ENCODE measurements around the gene CPNE5.
"Not testable (repeated sequence)": the region's sequence is repeated elsewhere in the genome, so short reads cannot be mapped to it uniquely, and the experiment has no call there.

CPNE5 gene

GRCh38 chr6:36720251-36721141 lies 118.7 kb downstream of the CPNE5 start:
- no peak for DNase-seq

- DNase-seq: no peak
Observed at GRCh38 chr6:36719126-36719525, 120.1 kb downstream of the CPNE5 start.

- no peak for DNase-seq
Observed at GRCh38 chr6:36718560-36718959, 120.7 kb downstream of the CPNE5 start.

GRCh38 chr6:36717871-36718540 lies 121.2 kb downstream of the CPNE5 start:
- no peak for DNase-seq

- no peak for DNase-seq
Observed at GRCh38 chr6:36717231-36717825, 121.9 kb downstream of the CPNE5 start.

GRCh38 chr6:36716476-36717093 lies 122.7 kb downstream of the CPNE5 start:
- no peak for DNase-seq

GRCh38 chr6:36715469-36715868 lies 123.8 kb downstream of the CPNE5 start:
- no peak for DNase-seq

- no peak for DNase-seq
Observed at GRCh38 chr6:36714511-36714910, 124.7 kb downstream of the CPNE5 start.

GRCh38 chr6:36713846-36714245 lies 125.4 kb downstream of the CPNE5 start:
- no peak for DNase-seq

GRCh38 chr6:36712816-36713215 lies 126.4 kb downstream of the CPNE5 start:
- DNase-seq: no peak

GRCh38 chr6:36706339-36706738 lies 132.9 kb downstream of the CPNE5 start:
- no peak for DNase-seq

GRCh38 chr6:36704961-36705577 lies 134.2 kb downstream of the CPNE5 start:
- DNase-seq: not testable (repeated sequence)

GRCh38 chr6:36703982-36704381 lies 135.3 kb downstream of the CPNE5 start:
- no peak for DNase-seq

GRCh38 chr6:36703081-36703606 lies 136.1 kb downstream of the CPNE5 start:
- no peak for DNase-seq

- DNase-seq: no peak
Observed at GRCh38 chr6:36702656-36703055, 136.6 kb downstream of the CPNE5 start.

- DNase-seq: no peak
Observed at GRCh38 chr6:36701401-36701991, 137.7 kb downstream of the CPNE5 start.

- no peak for DNase-seq
Observed at GRCh38 chr6:36700831-36701230, 138.4 kb downstream of the CPNE5 start.

GRCh38 chr6:36700071-36700812 lies 139.0 kb downstream of the CPNE5 start:
- no peak for DNase-seq

- DNase-seq: no peak
Observed at GRCh38 chr6:36699348-36699747, 139.9 kb downstream of the CPNE5 start.

GRCh38 chr6:36698871-36699271 lies 140.4 kb downstream of the CPNE5 start:
- no peak for DNase-seq

GRCh38 chr6:36698196-36698595 lies 141.0 kb downstream of the CPNE5 start:
- no peak for DNase-seq

Measured in activated CD4-positive, alpha-beta T cell treated with anti-CD3 and anti-CD28 coated beads, Interleukin-2, amount 50 U/mL, for 16 hours (primary cell).